Large intestine (tissue), 12 donors: Measurements from ENCODE around the gene RGL3. TPM values are rescaled to one million over a fixed set of nuclear protein-coding genes. Genes with fewer than 3 reads are reported as not detected.
"Not testable (repeated sequence)": the region's sequence is repeated elsewhere in the genome, so short reads cannot be mapped to it uniquely, and the experiment has no call there.

ENCODE experiments used
- DNase-seq, 2 donors: peaks; one replicate each; pipeline versions ENCODE4 v3.0.0 to v3.0.0-alpha.2; 2013
- H3K27ac ChIP-seq: one replicate; pipeline ENCODE4 v1.5.1; 2013; ENCODE audit warnings: low read length
- H3K27me3 ChIP-seq: 2 replicates; pipeline ENCODE4 v1.6.1; 2013; ENCODE audit warnings: low read length; ENCODE audit not compliant: control insufficient read depth, insufficient read depth
- H3K36me3 ChIP-seq: 2 replicates; pipeline ENCODE4 v1.6.1; 2013; ENCODE audit warnings: low read length; ENCODE audit not compliant: control insufficient read depth, insufficient read depth
- H3K4me1 ChIP-seq: one replicate; pipeline ENCODE4 v1.6.1; 2013; ENCODE audit warnings: low read length; ENCODE audit not compliant: control insufficient read depth, insufficient read depth
- H3K4me3 ChIP-seq: one replicate; pipeline ENCODE4 v1.5.1; 2013; ENCODE audit warnings: low read length
- H3K9me3 ChIP-seq: one replicate; pipeline ENCODE4 v1.6.1; 2013; ENCODE audit warnings: mild to moderate bottlenecking, low read depth, low read length, moderate library complexity; ENCODE audit not compliant: control insufficient read depth
- WGBS: methylation state at CpG from one replicate; pipeline ENCODE4 v1.1.5; 2013; ENCODE audit warnings: low lambda C conversion rate; ENCODE audit not compliant: insufficient coverage; 5-methylcytosine and 5-hydroxymethylcytosine counted together
- long read RNA-seq, 11 donors: transcript quantifications; one replicate each; lab custom pipeline, GENCODE V29; 2026
- polyA plus RNA-seq: library from polyadenylated mRNA; unstranded; fragments of 120-200 nt; gene quantifications from one replicate; pipeline ENCODE4 v1.2.1, GENCODE V29; 2013

Gene RGL3, protein sequence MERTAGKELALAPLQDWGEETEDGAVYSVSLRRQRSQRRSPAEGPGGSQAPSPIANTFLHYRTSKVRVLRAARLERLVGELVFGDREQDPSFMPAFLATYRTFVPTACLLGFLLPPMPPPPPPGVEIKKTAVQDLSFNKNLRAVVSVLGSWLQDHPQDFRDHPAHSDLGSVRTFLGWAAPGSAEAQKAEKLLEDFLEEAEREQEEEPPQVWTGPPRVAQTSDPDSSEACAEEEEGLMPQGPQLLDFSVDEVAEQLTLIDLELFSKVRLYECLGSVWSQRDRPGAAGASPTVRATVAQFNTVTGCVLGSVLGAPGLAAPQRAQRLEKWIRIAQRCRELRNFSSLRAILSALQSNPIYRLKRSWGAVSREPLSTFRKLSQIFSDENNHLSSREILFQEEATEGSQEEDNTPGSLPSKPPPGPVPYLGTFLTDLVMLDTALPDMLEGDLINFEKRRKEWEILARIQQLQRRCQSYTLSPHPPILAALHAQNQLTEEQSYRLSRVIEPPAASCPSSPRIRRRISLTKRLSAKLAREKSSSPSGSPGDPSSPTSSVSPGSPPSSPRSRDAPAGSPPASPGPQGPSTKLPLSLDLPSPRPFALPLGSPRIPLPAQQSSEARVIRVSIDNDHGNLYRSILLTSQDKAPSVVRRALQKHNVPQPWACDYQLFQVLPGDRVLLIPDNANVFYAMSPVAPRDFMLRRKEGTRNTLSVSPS
- polyA plus RNA-seq, result 5.3 TPM
- long read RNA-seq, donor 1, result 0 reads
- long read RNA-seq, donor 2, partial matches to known transcripts, result 239 of 293 reads
- long read RNA-seq, donor 2, other reads (novel, unspliced or antisense), result 54 of 293 reads
- long read RNA-seq, donor 3, result 0 reads
- long read RNA-seq, donor 4, result 0 reads
- long read RNA-seq, donor 5, result 0 reads
- long read RNA-seq, donor 6, result 0 reads
- long read RNA-seq, donor 7, result 0 reads
- long read RNA-seq, donor 8, partial matches to known transcripts, result 124 of 124 reads
- long read RNA-seq, donor 8, other reads (novel, unspliced or antisense), result 0 of 124 reads
- long read RNA-seq, donor 9, result 0 reads
- long read RNA-seq, donor 10, result 0 reads
- long read RNA-seq, donor 11, partial matches to known transcripts, result 93 of 102 reads
- long read RNA-seq, donor 11, other reads (novel, unspliced or antisense), result 9 of 102 reads

DNA sequence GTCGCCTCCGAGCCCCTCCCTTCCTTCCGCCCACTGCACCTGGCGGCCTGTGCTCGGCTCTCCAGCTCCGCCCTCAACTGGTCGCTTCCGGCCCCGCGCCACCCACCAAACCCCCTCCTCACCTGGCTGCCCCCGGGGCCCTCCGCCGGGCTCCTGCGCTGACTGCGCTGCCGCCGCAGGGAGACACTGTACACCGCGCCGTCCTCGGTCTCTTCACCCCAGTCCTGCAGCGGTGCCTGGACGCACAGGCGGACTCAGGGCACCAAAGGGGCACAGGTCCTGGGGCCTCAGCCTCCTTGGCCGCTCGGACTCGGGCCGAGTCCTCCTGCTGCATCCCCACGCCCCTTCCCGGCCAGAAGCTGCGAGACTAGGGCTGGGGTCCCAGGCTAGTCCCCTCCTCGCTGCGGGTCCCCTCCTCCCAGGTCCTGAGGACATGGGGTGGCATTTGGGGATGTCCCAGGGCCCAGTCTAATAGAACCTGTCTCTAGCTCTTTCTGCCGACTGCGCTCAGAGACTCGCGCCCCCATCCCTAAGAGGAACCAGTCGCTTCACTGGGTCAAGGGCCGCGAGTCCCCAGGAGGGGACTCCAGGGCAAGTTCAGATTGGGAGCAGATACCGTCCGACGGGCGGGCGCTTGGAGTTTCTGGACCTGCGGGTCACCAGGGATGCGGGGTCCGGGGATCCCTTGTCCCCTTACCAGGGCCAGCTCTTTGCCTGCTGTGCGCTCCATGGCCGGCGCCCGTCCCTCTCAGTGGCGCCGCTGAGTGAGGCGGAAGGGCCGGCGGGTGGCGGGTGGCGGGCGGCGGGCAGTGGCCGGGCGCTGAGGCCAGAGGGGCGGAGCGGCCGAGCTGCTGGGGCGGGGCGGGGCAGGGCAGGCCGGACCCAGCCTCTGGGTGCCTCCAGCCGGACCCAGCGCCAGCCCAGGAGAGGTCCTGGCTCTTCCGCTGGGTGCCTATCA, at the start of gene RGL3:
Gene RGL3 (minus strand): TSS at position 766 of the 958 bp plus-strand sequence. CDS start 36 bp downstream, at position 730.
- Histone ChIP-seq H3K27me3 (peaks cover 81% of the 10 kb centered on the region), H3K27ac (no peak within 1 kb of the TSS), H3K4me3 (peak within 1 kb of the TSS; percentile 28), H3K9me3 (peaks cover 17% of the 10 kb centered on the region), H3K36me3 (no peaks in the 10 kb centered on the region), H3K4me1 (peaks cover 34% of the 10 kb centered on the region)
- no CpG with 5 or more reads among the region's 72 CpGs for WGBS
- DNase-seq, result peak in 1 of 2 donors; percentile 38

- H3K9me3 ChIP-seq, H3K4me3 ChIP-seq, H3K4me1 ChIP-seq, H3K27me3 ChIP-seq, H3K27ac ChIP-seq, DNase-seq, H3K36me3 ChIP-seq: not testable (repeated sequence)
- 82% methylated on average over 4 of the region's 8 CpGs for WGBS
Observed at GRCh38 chr19:11468266-11468845, 49.2 kb upstream of the RGL3 start.

GRCh38 chr19:11465600-11465999, 46.5 kb upstream of the RGL3 start:
- no peak for DNase-seq
- Histone ChIP-seq H3K4me3 (no peak overlapping the region), H3K9me3 (no peaks in the 10 kb centered on the region), H3K36me3 (no peaks in the 10 kb centered on the region), H3K27ac (no peak overlapping the region), H3K27me3 (no peaks in the 10 kb centered on the region), H3K4me1 (no peaks in the 10 kb centered on the region)
- WGBS, result no CpG with 5 or more reads among the region's 8 CpGs

DNA sequence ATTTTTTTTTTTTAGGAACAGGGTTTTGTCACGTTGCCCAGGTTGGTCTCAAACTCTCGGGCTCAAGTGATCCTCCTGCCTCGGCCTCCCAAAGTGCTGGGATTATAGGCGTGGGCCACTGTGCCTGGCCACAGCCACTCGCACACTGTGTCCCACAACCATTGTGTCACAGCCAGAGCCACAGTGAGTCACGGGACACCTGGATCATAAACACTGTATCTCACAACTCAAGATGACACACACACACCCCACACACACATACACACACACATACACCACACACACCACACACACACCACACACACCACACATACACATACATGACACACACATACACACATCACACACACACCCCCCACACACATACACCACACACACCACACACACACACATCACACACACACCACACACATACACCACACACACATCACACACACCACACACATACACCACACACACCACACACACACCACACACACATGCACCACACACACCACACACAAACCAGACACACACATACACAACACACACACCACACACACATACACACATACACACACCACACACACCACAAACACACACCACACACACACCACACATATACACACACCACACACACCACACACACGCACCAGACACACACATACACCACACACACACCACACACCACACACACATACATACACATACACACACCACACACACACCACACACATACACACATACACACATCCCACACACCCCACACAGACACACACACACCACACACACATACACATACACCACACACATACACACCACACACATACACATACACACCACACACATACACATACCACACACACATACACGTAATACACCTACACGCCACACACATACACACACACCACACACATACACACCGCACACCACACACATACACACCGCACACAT, 45.5 kb upstream of the RGL3 start:
- DNase-seq, result no peak
- H3K36me3 ChIP-seq, result no peaks in the 10 kb centered on the region
- no CpG with 5 or more reads among the region's 11 CpGs for WGBS
- no peaks in the 10 kb centered on the region for H3K9me3 ChIP-seq
- H3K4me3 ChIP-seq, result no peak overlapping the region
- H3K27ac ChIP-seq, result no peak overlapping the region
- H3K4me1 ChIP-seq, result no peaks in the 10 kb centered on the region
- H3K27me3 ChIP-seq, result no peaks in the 10 kb centered on the region

DNA sequence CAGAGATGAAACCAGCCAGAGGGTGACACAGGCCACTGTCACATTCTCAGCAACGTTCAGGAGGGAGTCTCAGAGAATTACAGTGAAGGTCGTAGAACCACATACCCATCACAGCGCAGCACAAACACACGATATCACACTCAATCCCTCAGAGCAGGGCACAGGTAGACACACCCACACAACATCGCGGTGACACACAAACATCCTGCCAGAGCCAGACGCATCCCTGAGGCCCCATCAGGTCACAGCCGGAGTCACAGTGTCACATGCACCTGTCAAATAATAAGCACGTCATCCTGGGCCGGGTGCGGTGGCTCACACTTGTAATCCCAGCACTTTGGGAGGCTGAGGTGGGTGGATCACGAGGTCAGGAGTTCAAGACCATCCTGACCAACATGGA, 44.3 kb upstream of the RGL3 start:
- H3K27me3 ChIP-seq, result no peaks in the 10 kb centered on the region
- no CpG with 5 or more reads among the region's 12 CpGs for WGBS
- DNase-seq, result no peak
- H3K27ac ChIP-seq, result no peak overlapping the region
- no peak overlapping the region for H3K4me3 ChIP-seq
- no peaks in the 10 kb centered on the region for H3K9me3 ChIP-seq
- no peaks in the 10 kb centered on the region for H3K36me3 ChIP-seq
- no peaks in the 10 kb centered on the region for H3K4me1 ChIP-seq

DNA sequence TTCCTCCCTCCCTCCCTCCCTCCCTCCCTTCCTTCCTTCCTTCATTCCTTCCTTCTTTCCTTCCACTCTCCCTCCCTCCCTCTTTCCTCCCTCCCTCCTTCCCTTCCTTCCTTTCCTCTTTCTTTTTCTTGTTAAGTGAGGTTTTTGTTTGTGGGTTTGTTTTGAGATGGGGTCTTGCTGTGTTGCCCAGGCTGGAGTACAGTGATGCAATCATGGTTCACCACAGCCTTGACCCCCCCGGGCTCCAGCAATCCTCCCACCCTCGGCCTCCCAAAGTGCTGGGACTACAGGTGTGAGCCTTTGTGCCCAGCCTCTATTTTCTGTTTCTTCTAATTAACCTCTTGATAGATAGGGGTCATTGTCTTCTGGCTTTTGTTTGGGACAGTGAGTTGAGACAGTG, 42.3 kb upstream of the RGL3 start:
- no peak for DNase-seq
- WGBS, result no CpG with 5 or more reads among the region's 2 CpGs
- Histone ChIP-seq H3K4me1 (no peaks in the 10 kb centered on the region), H3K4me3 (no peak overlapping the region), H3K9me3 (no peaks in the 10 kb centered on the region), H3K36me3 (no peaks in the 10 kb centered on the region), H3K27me3 (peaks cover 8% of the 10 kb centered on the region), H3K27ac (no peak overlapping the region)

DNA sequence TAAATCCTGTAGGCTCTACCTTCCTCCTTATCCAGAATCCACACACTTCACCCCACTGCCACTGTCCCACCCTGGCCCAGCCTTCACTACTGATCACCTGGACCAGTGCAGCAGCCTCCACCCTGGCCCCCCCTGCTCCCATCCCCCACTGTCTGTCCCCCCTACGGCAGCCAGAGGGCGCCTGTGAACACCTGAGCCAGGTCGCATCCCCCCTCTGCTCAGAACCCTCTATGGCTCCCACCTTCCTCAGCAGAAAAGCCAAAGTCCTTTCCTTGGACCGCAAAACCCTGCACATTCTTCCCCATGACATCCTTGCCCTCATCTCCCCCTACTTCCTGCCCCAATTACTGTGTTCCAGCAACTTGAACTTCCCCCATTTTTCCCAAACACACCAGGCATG, 41.1 kb upstream of the RGL3 start:
- Histone ChIP-seq H3K27me3 (peaks cover 8% of the 10 kb centered on the region), H3K4me1 (no peaks in the 10 kb centered on the region), H3K27ac (no peak overlapping the region), H3K4me3 (no peak overlapping the region), H3K36me3 (no peaks in the 10 kb centered on the region), H3K9me3 (no peaks in the 10 kb centered on the region)
- no peak for DNase-seq
- no CpG with 5 or more reads among the region's 4 CpGs for whole genome bisulfite sequencing

GRCh38 chr19:11458912-11459311, 39.8 kb upstream of the RGL3 start:
- not testable (repeated sequence) for H3K27me3 ChIP-seq, H3K36me3 ChIP-seq, DNase-seq, H3K4me1 ChIP-seq, H3K4me3 ChIP-seq, H3K27ac ChIP-seq, H3K9me3 ChIP-seq
- WGBS, result no CpG with 5 or more reads among the region's 11 CpGs
